OCI-LY1 (cell line): Measurements from ENCODE around the gene B3GNT5.

Experiments used
- H2AFZ ChIP-seq: fragments of 200-600 bp; sonication (generic), shearing (Covaris generic); 2 replicates; pipeline ENCODE4 v1.6.0; 2014; ENCODE audit warnings: antibody characterized with exemption, mild to moderate bottlenecking, low read length
- H3F3A ChIP-seq: fragments of 200-600 bp; sonication (generic), shearing (Covaris generic); 2 replicates; pipeline ENCODE4 v1.6.0; 2014; ENCODE audit warnings: mild to moderate bottlenecking, antibody characterized with exemption, low read length, moderate library complexity; ENCODE audit not compliant: insufficient read depth
- H3K27ac ChIP-seq: fragments of 200-600 bp; sonication (generic); 2 replicates; pipeline ENCODE4 v1.5.1; 2014; ENCODE audit warnings: low read length, mixed run types, mild to moderate bottlenecking, low read depth; ENCODE audit not compliant: poor library complexity, severe bottlenecking
- H3K27me3 ChIP-seq: fragments of 200-600 bp; sonication (generic); 2 replicates; pipeline ENCODE4 v1.6.0; 2014; ENCODE audit warnings: antibody characterized with exemption, mild to moderate bottlenecking, low read length, moderate library complexity; ENCODE audit not compliant: insufficient read depth
- H3K36me3 ChIP-seq: fragments of 200-600 bp; sonication (generic); 2 replicates; pipeline ENCODE4 v1.6.1; 2014; ENCODE audit warnings: mild to moderate bottlenecking, antibody characterized with exemption, low read length, moderate library complexity, mixed read lengths; ENCODE audit not compliant: insufficient read depth
- H3K4me1 ChIP-seq: fragments of 200-600 bp; sonication (generic); 2 replicates; pipeline ENCODE4 v1.5.1; 2014; ENCODE audit warnings: mild to moderate bottlenecking, low read length, moderate library complexity; ENCODE audit not compliant: insufficient read depth, severe bottlenecking
- H3K4me2 ChIP-seq: fragments of 200-600 bp; sonication (generic), shearing (Covaris generic); 2 replicates; pipeline ENCODE4 v1.6.1; 2014; ENCODE audit warnings: low read length
- H3K4me3 ChIP-seq: fragments of 200-600 bp; sonication (generic); 2 replicates; pipeline ENCODE4 v1.5.1; 2014; ENCODE audit warnings: low read length, low read depth, mild to moderate bottlenecking, mixed read lengths; ENCODE audit not compliant: poor library complexity, severe bottlenecking
- H3K79me2 ChIP-seq: fragments of 200-600 bp; shearing (Covaris generic); 2 replicates; pipeline ENCODE4 v1.6.1; 2016; ENCODE audit warnings: mixed run types, low read length, mixed read lengths; ENCODE audit not compliant: insufficient read depth
- H3K9ac ChIP-seq: fragments of 200-600 bp; sonication (generic), shearing (Covaris generic); 2 replicates; pipeline ENCODE4 v1.6.1; 2014; ENCODE audit warnings: mild to moderate bottlenecking, low read length, mixed read lengths
- H3K9me2 ChIP-seq: fragments of 200-600 bp; sonication (generic), shearing (Covaris generic); 2 replicates; pipeline ENCODE4 v1.6.1; 2014; ENCODE audit warnings: low read depth, mild to moderate bottlenecking, low read length, mixed read lengths
- H3K9me3 ChIP-seq: fragments of 200-600 bp; shearing (Covaris generic); 2 replicates; pipeline ENCODE4 v1.6.1; 2014; ENCODE audit warnings: low read length, mixed read lengths
- H4K20me1 ChIP-seq: fragments of 200-600 bp; sonication (generic), shearing (Covaris generic); 2 replicates; pipeline ENCODE4 v1.6.0; 2016; ENCODE audit warnings: mild to moderate bottlenecking, low read length; ENCODE audit not compliant: insufficient read depth
- CTCF ChIP-seq: fragments of 200-600 bp; sonication (generic), shearing (Covaris generic); IDR thresholded peaks from 2 replicates; pipeline ENCODE4 v1.5.1; 2017; ENCODE audit warnings: mild to moderate bottlenecking, antibody characterized with exemption, low read length, moderate library complexity, mixed read lengths
- EZH2 ChIP-seq: fragments of 200-600 bp; sonication (generic), shearing (Covaris generic); IDR thresholded peaks from 2 replicates; pipeline ENCODE4 v1.8.0; 2017; ENCODE audit warnings: borderline replicate concordance, mixed run types, mild to moderate bottlenecking, antibody characterized with exemption, low read length, moderate library complexity, mixed read lengths

Gene B3GNT5

GRCh38 chr3:183217548-183218332 lies 35.3 kb upstream of the B3GNT5 start:
- Histone ChIP-seq H3K9me3 (no peaks in the 10 kb centered on the region), H3K4me3 (no peak overlapping the region), H2AFZ (no peak overlapping the region), H3K27me3 (no peaks in the 10 kb centered on the region), H3K4me2 (no peak overlapping the region), H3F3A (no peaks in the 10 kb centered on the region), H3K9me2 (no peaks in the 10 kb centered on the region), H3K27ac (no peak overlapping the region), H4K20me1 (no peaks in the 10 kb centered on the region), H3K9ac (no peak overlapping the region), H3K4me1 (no peaks in the 10 kb centered on the region), H3K36me3 (no peaks in the 10 kb centered on the region), H3K79me2 (no peaks in the 10 kb centered on the region)
- no peak for TF ChIP-seq CTCF
- no peak for TF ChIP-seq EZH2

DNA sequence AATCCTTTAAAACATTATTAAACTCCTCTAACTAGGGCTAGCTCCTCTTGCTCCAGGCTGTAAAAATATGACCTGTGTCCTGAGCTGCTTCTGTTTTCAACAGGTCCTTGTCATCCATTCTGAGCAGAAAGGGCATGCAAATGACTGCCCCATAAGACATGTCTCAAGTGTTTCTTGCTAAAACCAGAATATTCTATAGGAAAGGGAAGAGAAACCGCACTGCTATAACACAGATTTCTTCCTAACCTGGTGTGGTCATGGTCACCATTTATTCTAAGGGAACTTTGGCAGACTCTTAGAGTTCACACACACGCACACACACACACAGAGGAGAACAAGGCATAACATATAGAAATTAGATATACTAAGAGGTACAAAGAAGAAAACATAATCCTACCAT lies 34.2 kb upstream of the B3GNT5 start:
- Histone ChIP-seq H3K9me3 (no peaks in the 10 kb centered on the region), H3K36me3 (no peaks in the 10 kb centered on the region), H3K4me2 (no peak overlapping the region), H3K4me3 (no peak overlapping the region), H3F3A (no peaks in the 10 kb centered on the region), H3K9me2 (no peaks in the 10 kb centered on the region), H3K79me2 (no peaks in the 10 kb centered on the region), H3K27me3 (no peaks in the 10 kb centered on the region), H3K9ac (no peak overlapping the region), H2AFZ (no peak overlapping the region), H3K4me1 (no peaks in the 10 kb centered on the region), H3K27ac (no peak overlapping the region), H4K20me1 (no peaks in the 10 kb centered on the region)
- TF ChIP-seq CTCF (no peak), EZH2 (no peak)

DNA sequence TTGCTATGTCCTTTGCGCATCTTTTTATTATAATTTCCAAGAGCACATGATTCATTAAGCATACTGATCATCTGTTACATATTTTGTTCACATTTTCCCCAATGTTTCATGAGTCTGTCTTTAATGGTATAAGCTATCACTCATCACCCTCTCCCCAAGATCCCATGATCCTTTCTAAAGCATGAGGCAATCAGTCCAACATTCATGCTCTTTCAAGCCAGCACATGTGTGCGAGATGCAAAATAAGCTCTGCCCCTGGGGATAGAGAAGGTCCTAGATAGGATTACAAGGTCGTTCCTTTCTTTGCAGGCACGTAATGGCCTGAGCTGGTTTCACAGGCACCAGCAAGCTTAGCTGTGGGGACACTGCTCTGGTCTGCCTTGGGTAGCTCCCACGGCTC lies 32.2 kb upstream of the B3GNT5 start:
- H3K27me3 ChIP-seq = no peaks in the 10 kb centered on the region
- H3F3A ChIP-seq = no peaks in the 10 kb centered on the region
- no peaks in the 10 kb centered on the region for H3K79me2 ChIP-seq
- H3K27ac ChIP-seq = no peak overlapping the region
- TF ChIP-seq EZH2 = no peak
- TF ChIP-seq CTCF = no peak
- no peaks in the 10 kb centered on the region for H3K4me1 ChIP-seq
- H3K9me3 ChIP-seq = no peaks in the 10 kb centered on the region
- no peak overlapping the region for H3K9ac ChIP-seq
- H2AFZ ChIP-seq = no peak overlapping the region
- no peaks in the 10 kb centered on the region for H3K36me3 ChIP-seq
- no peaks in the 10 kb centered on the region for H4K20me1 ChIP-seq
- no peaks in the 10 kb centered on the region for H3K9me2 ChIP-seq
- H3K4me3 ChIP-seq = no peak overlapping the region
- H3K4me2 ChIP-seq = no peak overlapping the region
